HG02981 (cell line): ENCODE results near the gene GTF2A2.

Experiments
- ATAC-seq: cut with Tn5 transposase; IDR thresholded peaks from one replicate; pipeline ENCODE4 v1.9.1; 2021; ENCODE audit warnings: mild to moderate bottlenecking, moderate library complexity; ENCODE audit not compliant: unreplicated experiment

GTF2A2 gene

DNA sequence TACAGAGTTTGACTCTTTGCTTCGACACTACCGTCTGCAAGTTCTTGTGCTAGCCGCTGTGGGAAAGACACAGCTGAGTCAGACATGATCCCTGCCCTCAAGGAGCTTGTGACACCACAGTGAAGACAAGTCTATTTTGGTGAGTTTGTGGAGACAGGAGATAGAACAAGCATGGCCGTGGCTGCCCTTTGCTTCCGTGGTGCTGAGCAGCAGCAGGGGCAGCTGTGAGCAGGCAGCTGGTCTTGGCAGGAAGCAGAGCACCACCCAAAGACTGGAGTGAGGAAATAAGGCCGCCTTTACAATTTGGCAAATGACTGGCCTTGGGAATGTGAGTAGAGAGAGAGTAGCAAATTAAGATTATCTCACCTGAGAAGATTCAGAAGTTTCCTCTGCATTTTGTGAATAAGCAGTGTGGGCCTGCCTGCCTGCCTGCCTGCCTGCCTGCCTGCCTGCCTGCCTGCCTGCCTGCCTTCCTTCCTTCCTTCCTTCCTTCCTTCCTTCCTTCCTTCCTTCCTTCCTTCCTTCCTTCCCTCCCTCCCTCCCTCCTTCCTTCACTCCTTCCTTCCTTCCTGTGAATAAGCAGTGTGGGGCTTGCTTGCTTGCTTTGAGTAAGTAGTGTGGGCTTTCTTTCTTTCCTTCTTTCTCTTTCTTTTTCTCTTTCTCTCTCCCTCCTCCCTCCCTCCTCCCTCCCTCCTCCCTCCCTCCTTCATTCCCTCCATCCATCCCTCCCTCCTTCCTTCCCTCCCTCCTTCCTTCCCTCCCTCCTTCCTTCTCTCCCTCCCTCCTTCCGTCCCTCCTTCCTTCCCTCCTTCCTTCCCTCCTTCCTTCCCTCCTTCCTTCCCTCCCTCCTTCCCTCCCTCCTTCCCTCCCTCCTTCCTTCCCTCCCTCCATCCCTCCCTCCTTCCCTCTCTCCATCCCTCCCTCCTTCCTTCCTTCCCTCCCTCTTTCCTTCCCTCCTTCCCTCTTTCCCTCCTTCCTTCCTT, 47.3 kb downstream of the GTF2A2 start:
- ATAC-seq, result no peak

DNA sequence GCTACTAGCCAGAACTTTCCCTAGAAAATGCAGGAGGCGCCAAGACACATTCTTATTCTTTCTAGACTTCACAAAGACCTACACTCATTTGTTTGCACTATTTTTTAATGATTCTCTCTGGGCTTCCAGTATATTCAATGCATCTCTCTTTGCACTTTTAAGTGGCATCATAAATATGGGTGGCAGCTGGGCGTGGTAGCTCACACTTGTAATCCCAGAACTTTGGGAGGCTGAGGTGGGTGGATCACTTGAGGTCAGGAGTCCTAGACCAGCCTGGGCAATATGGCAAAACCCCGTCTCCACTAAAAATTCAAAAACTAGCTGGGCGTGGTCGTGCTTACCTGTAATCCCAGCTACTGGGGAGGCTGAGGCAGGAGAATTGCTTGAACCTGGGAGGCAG, 51.3 kb downstream of the GTF2A2 start:
- no peak for ATAC-seq

DNA sequence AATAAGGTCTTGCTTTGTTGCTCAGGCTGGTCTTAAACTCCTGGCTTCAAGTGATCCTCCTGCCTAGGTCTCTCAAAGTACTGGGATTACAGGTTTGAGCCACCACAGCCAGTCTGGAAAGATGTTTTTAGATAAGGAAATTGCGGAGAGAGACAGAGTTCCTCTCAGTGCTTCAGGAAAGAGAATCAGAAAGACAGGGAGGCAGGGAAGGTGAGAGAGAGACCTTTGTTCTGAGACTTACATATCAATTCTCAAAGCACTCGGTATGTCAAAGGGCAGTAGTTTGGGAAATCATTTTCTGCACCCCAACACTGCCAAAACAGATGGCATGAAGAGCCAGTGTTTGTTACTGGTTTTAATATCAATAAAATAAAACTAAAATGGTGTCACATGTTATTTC, 58.9 kb downstream of the GTF2A2 start:
- ATAC-seq, result no peak

DNA sequence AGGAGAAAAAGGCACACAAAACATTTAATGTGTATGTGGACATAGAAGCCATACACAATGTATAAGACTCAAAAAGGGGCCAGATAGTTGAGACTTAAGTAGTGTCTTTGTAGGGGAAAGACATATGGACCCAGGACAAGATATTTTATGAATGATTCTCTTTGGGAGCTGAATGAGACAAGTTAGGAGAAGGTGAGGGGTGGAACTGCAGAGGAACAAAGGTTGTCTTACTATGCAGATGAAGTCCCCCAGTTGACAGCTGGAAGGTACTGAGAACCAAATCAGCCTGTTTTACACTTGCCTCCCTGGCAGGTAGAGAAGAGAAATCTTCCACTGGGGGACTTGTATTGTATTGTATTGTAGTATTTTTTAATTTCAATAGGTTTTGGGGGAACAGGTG, 60.7 kb downstream of the GTF2A2 start:
- ATAC-seq, result no peak

DNA sequence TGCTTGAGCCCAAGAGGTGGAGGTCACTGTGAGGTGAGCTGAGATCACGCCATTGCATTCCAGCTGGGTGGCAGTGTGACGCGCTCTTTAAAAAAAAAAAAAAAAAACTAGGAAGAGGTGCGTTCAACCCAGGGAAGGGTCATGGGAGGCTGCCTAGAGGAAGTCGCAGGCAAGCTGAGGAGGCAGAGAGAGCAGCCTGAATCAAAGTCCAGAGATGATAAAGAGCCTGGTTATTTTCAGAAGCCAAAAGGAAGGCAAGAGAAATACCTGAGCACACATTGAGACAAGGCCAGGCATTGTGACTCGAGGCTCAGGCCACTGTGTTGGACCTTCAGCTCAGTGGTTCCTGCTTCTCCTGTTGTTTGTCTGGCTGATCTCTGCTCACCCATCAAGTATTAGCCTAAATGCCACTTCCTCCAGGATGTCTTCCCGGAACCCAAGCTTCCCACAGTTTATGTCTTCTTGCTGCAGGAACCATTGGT, 61.8 kb downstream of the GTF2A2 start:
- ATAC-seq, result no peak

DNA sequence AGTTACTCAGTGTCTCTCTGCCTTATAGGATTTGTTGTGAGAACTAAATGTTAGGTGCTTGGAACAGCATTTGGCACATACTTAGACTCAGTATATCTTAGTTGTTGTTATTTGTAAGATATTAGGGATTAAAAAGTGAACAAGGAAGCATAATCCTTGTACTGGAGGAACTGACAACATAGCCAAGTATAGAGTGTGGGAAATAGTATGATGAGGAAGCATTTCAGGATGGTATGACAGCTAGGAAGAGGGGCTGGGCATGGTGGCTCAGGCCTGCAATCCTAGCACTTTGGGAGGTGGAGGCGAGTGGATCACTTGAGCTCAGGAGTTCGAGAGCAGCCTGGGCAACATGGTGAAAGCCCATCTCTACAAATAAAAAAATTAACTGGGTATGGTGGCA, 62.3 kb downstream of the GTF2A2 start:
- no peak for ATAC-seq

DNA sequence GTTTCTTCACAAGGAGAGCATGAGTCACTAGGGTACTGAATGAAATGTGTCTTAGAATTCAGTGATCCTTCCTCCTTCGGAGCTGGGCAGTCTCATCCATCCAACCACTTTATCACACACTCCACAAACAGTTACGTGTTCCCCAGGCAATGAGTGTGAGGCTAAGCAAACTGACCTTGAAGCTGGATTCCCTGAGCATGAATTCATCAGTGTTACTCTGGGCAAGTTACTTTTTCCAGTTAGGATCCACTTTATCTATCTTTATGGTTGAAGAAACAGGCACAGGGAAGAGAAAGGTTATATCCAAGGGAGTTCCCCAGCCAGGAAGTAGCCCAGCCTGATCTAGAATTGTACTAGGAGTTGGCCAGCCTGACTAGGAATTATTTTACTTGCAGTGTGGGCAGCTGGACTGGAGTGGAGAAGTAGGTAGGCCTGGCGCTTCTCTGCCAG, 62.8 kb downstream of the GTF2A2 start:
- no peak for ATAC-seq

DNA sequence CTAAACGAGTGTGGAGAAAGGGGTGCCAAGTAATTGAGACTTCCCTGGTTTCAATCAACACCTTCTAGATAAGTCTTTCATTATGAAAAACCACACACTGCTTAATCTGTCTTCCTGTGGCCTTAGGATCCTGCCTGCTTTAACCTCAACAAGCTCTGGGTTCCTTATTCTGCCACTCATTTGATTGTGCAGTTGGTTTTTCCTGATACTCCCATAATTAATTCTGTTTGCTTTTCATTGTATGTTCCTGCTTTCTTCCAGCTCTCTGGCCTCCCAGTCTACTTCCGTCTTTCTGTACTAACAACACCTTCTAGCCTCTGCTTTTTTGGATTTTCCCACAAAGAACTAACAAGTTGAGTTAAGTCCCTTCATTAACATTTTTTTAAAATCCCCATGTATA, 66.0 kb downstream of the GTF2A2 start:
- no peak for ATAC-seq

DNA sequence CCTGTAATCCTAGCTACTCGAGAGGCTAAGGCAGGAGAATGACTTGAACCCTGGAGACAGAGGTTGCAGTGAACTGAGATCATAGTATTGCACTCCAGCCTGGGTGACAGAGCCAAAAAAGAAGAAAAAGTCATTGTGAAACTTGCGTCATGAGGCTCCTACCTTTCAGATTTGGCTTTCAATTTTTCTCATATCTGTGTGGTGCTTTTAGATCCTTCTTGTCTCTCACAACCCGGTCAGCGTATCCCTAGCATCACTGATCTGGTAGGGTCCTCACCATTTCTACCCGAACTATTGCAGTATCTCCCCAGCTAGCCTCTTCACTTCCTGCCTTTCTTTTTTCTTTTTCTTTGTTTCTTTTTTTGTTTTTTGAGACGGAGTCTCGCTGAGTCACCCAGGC, 67.3 kb downstream of the GTF2A2 start:
- no peak for ATAC-seq
